Mammary epithelial cell (primary cell): ENCODE results near the gene P2RX5.

Source experiments
- CTCF ChIP-seq, 2 donors: IDR thresholded peaks in 1 of 2; conservative IDR thresholded peaks in 1 of 2; 2 replicates each; pipeline ENCODE4 v1.5.1; 2011 to 2012; ENCODE audit warnings: inconsistent platforms in 2 of 2, low read length in 2 of 2, mild to moderate bottlenecking in 2 of 2, control low read depth in 1 of 2, low read depth in 1 of 2; ENCODE audit not compliant: insufficient read depth in 1 of 2; ENCODE audit errors: extremely low read depth in 1 of 2
- EZH2 ChIP-seq: IDR thresholded peaks from 2 replicates; pipeline ENCODE4 v1.6.1; 2012; ENCODE audit warnings: low read length, inconsistent platforms, borderline replicate concordance

DNA sequence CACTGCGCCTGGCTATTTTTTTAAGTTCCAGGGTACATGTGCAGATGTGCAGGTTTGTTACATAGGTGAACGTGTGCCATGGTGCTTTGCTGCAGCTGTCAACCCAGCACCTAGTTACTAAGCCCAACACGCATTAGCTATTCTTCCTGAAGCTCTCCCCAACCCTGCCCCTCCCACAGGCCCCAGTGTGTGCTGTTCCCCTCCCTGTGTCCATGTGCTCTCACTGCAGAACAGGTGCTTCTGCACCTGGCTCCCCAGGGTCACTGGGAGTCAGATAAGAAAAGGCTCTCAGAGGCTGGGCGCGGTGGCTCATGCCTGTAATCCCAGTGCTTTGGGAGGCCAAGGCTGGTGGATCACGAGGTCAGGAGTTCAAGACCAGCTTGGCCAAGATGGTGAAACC, 33.9 kb upstream of the P2RX5 start:
- TF ChIP-seq CTCF (conservative IDR thresholded peaks at IDR 0.05 in 1 of 2, IDR thresholded peaks at IDR 0.05 in 1 of 2; ENCODE audit: extremely low read depth in 1 of 2, insufficient read depth in 1 of 2, low read depth in 1 of 2, low read length in 2 of 2): no peak
- no peak for TF ChIP-seq EZH2
